HUDEP-2 (cell line): ENCODE measurements around the gene SAGE1.
"Not testable (repeated sequence)": the region's sequence is repeated elsewhere in the genome, so short reads cannot be mapped to it uniquely, and the experiment has no call there.

ENCODE experiments used
- DNase-seq, 76 experiments: peaks; one replicate each; lab custom pipeline; 2025; ENCODE audit not compliant: unreplicated experiment in 76 of 76; lab: John Stamatoyannopoulos, UW

SAGE1 gene

GRCh38 chrX:135893294-135893817 lies at the start of gene SAGE1, which contains the start of gene CT45A10:
TSS of gene SAGE1 (plus strand) at chrX:135893716. CDS start at chrX:135896243, 2,527 bp downstream.
TSS of gene CT45A10 (minus strand) at chrX:135893444. CDS start at chrX:135885344, 8,100 bp downstream.
- DNase-seq = no peak

GRCh38 chrX:135854438-135854837 lies 39.1 kb upstream of the SAGE1 start, which contains the start of gene CT45A8:
TSS of gene CT45A8 (minus strand) at chrX:135854538. CDS start at chrX:135850783, 3,755 bp downstream.
- not testable (repeated sequence) for DNase-seq

GRCh38 chrX:135871712-135872111 lies 21.8 kb upstream of the SAGE1 start, which contains the start of gene CT45A9:
TSS of gene CT45A9 (minus strand) at chrX:135871812. CDS start at chrX:135868061, 3,751 bp downstream.
- DNase-seq = not testable (repeated sequence)

GRCh38 chrX:135882741-135883140 lies 10.8 kb upstream of the SAGE1 start:
- not testable (repeated sequence) for DNase-seq

- not testable (repeated sequence) for DNase-seq
Measured at GRCh38 chrX:135888230-135888629, 5.3 kb upstream of the SAGE1 start.

GRCh38 chrX:135888976-135889375 lies 4.5 kb upstream of the SAGE1 start:
- peak in 34 of 76 experiments; percentile 0 to 31 (median 6) for DNase-seq

GRCh38 chrX:135890087-135890585 lies 3.4 kb upstream of the SAGE1 start:
- no peak for DNase-seq

GRCh38 chrX:135892781-135893180 lies 735 bp upstream of the SAGE1 start:
- no peak for DNase-seq

GRCh38 chrX:135910251-135910650 lies 16.7 kb downstream of the SAGE1 start:
- no peak for DNase-seq

- no peak for DNase-seq
Measured at GRCh38 chrX:135914404-135914803, 20.9 kb downstream of the SAGE1 start.

GRCh38 chrX:135920516-135920915 lies 27.0 kb downstream of the SAGE1 start:
- DNase-seq = not testable (repeated sequence)

- DNase-seq = no peak
Measured at GRCh38 chrX:135923353-135923752, 29.8 kb downstream of the SAGE1 start.

GRCh38 chrX:135927897-135928296 lies 34.4 kb downstream of the SAGE1 start:
- no peak for DNase-seq

GRCh38 chrX:135931644-135932487 lies 38.4 kb downstream of the SAGE1 start:
- DNase-seq = peak in 30 of 76 experiments; percentile 0 to 47 (median 4)

GRCh38 chrX:135944486-135944885 lies 51.0 kb downstream of the SAGE1 start:
- no peak for DNase-seq

GRCh38 chrX:135951291-135951690 lies 57.8 kb downstream of the SAGE1 start:
- DNase-seq = no peak
